Suprapubic skin (tissue), 4 donors: ENCODE data around the gene METTL25B. TPM values are rescaled to one million over a fixed set of nuclear protein-coding genes. Genes with fewer than 3 reads are reported as not detected.
A peak's percentile ranks its signal among the peaks of the same experiment; 100 is the strongest.

Experiments
- DNase-seq, 2 donors: peaks; one replicate each; pipeline ENCODE4 v3.0.0-alpha.2; 2019; ENCODE audit warnings: low spot score in 2 of 2
- H3K27ac ChIP-seq: fragments of 200-600 bp; sonication (generic); one replicate; pipeline ENCODE4 v1.5.1; 2019
- H3K27me3 ChIP-seq: fragments of 200-600 bp; sonication (generic); one replicate; pipeline ENCODE4 v1.5.1; 2019
- H3K36me3 ChIP-seq: fragments of 200-600 bp; sonication (generic); one replicate; pipeline ENCODE4 v1.5.1; 2019
- H3K4me1 ChIP-seq: fragments of 200-600 bp; sonication (generic); one replicate; pipeline ENCODE4 v1.5.1; 2019
- H3K4me3 ChIP-seq: fragments of 200-600 bp; sonication (generic); one replicate; pipeline ENCODE4 v1.5.1; 2019; ENCODE audit warnings: mild to moderate bottlenecking
- H3K9me3 ChIP-seq: fragments of 200-600 bp; sonication (generic); one replicate; pipeline ENCODE4 v1.5.1; 2019
- CTCF ChIP-seq, 2 donors: fragments of 200-600 bp in 1 of 2; fragments of 450-650 bp in 1 of 2; sonication (generic) in 1 of 2; IDR thresholded peaks; one replicate each; pipeline ENCODE4 v1.5.1; 2016 to 2019; ENCODE audit warnings: antibody characterized with exemption in 2 of 2, mild to moderate bottlenecking in 1 of 2, moderate library complexity in 1 of 2
- EP300 ChIP-seq: sonication (generic); formaldehyde crosslinking; IDR thresholded peaks from one replicate; pipeline ENCODE4 v1.6.1; 2017; ENCODE audit warnings: antibody characterized with exemption
- POLR2A ChIP-seq, 2 donors: fragments of 450-650 bp; IDR thresholded peaks; one replicate each; pipeline ENCODE4 v1.6.1; 2017; ENCODE audit warnings: antibody characterized with exemption in 2 of 2, mild to moderate bottlenecking in 2 of 2, moderate library complexity in 2 of 2
- POLR2AphosphoS5 ChIP-seq, 3 donors: sonication (generic); formaldehyde crosslinking; IDR thresholded peaks; one replicate each; pipeline ENCODE4 v1.6.1; 2017; ENCODE audit warnings: antibody characterized with exemption in 3 of 3
- WGBS: methylation state at CpG from one replicate; pipeline ENCODE4 v1.1.5; 2018; 5-methylcytosine and 5-hydroxymethylcytosine counted together
- total RNA-seq, 4 donors: library from RNA; depleted of rRNA; stranded (reverse); fragments of >200 nt; gene quantifications; one replicate each; pipeline ENCODE4 v1.1.0, GENCODE V29; 2016

Gene METTL25B
- total RNA-seq, 4 donors from 2014 or later: 20.7 to 40.3 (median 34.2) TPM

- no peaks in the 10 kb centered on the region for H3K27me3 ChIP-seq
- peaks cover 55% of the 10 kb centered on the region for H3K4me1 ChIP-seq
- peak overlapping the region; percentile 96 for H3K4me3 ChIP-seq
- H3K9me3 ChIP-seq: no peaks in the 10 kb centered on the region
- peaks cover 31% of the 10 kb centered on the region for H3K36me3 ChIP-seq
- TF ChIP-seq CTCF (IDR thresholded peaks at IDR 0.05) (peak in 1 of 2 donors; percentile 6), POLR2AphosphoS5 (IDR thresholded peaks at IDR 0.05) (peak in 2 of 3 donors; percentile 50 to 62), POLR2A (IDR thresholded peaks at IDR 0.05) (peak in 1 of 2 donors; percentile 34), EP300 (no peak)
- 1% methylated on average over 12 of the region's 29 CpGs for WGBS
- DNase-seq: peak; percentile 98 to 99
- peak overlapping the region; percentile 99 for H3K27ac ChIP-seq
These were observed 18.7 kb downstream of the METTL25B start for GRCh38 chr1:156746728-156747631.

GRCh38 chr1:156747742-156748669, 19.7 kb downstream of the METTL25B start:
- TF ChIP-seq CTCF (IDR thresholded peaks at IDR 0.05) (no peak), POLR2A (IDR thresholded peaks at IDR 0.05) (no peak), POLR2AphosphoS5 (IDR thresholded peaks at IDR 0.05) (no peak), EP300 (no peak)
- H3K27me3 ChIP-seq: no peaks in the 10 kb centered on the region
- peaks cover 64% of the 10 kb centered on the region for H3K4me1 ChIP-seq
- H3K9me3 ChIP-seq: no peaks in the 10 kb centered on the region
- H3K27ac ChIP-seq: peak overlapping the region; percentile 99
- peaks cover 21% of the 10 kb centered on the region for H3K36me3 ChIP-seq
- DNase-seq: no peak
- 9% methylated on average over 6 of the region's 8 CpGs for WGBS
- H3K4me3 ChIP-seq: peak overlapping the region; percentile 96

- no peak for TF ChIP-seq CTCF (IDR thresholded peaks at IDR 0.05)
- no peak for TF ChIP-seq POLR2AphosphoS5 (IDR thresholded peaks at IDR 0.05)
- no peak for TF ChIP-seq POLR2A (IDR thresholded peaks at IDR 0.05)
- no peak for TF ChIP-seq EP300
- H3K9me3 ChIP-seq: no peaks in the 10 kb centered on the region
- H3K27me3 ChIP-seq: no peaks in the 10 kb centered on the region
- peaks cover 12% of the 10 kb centered on the region for H3K36me3 ChIP-seq
- 5% methylated on average over 9 of the region's 9 CpGs for WGBS
- peak overlapping the region; percentile 99 for H3K27ac ChIP-seq
- H3K4me1 ChIP-seq: peaks cover 72% of the 10 kb centered on the region
- H3K4me3 ChIP-seq: peak overlapping the region; percentile 96
- peak in 1 of 2 donors; percentile 85 for DNase-seq
These were observed 20.6 kb downstream of the METTL25B start for GRCh38 chr1:156748670-156749418.

GRCh38 chr1:156749419-156750118, 21.3 kb downstream of the METTL25B start:
- TF ChIP-seq POLR2AphosphoS5 (IDR thresholded peaks at IDR 0.05) (no peak), POLR2A (IDR thresholded peaks at IDR 0.05) (no peak), CTCF (IDR thresholded peaks at IDR 0.05) (no peak), EP300 (no peak)
- H3K4me1 ChIP-seq: peaks cover 71% of the 10 kb centered on the region
- peak overlapping the region; percentile 96 for H3K4me3 ChIP-seq
- H3K36me3 ChIP-seq: peaks cover 5% of the 10 kb centered on the region
- peak overlapping the region; percentile 99 for H3K27ac ChIP-seq
- H3K9me3 ChIP-seq: no peaks in the 10 kb centered on the region
- no peaks in the 10 kb centered on the region for H3K27me3 ChIP-seq
- no peak for DNase-seq
- 1% methylated on average over 7 of the region's 8 CpGs for WGBS
